Activated CD4-positive, alpha-beta T cell treated with anti-CD3 and anti-CD28 coated beads, Interleukin-2, amount 50 U/mL, for 1 hour (primary cell): ENCODE data around the gene DDX28.

Experiments used
- DNase-seq: peaks from one replicate; pipeline ENCODE4 v3.0.0-alpha.2; 2020

Gene DDX28

GRCh38 chr16:68022728-68023537 lies at the start of gene DDX28, which contains the start of gene DUS2:
Gene DDX28 (minus strand): TSS chr16:68023232. CDS start chr16:68023202, 30 bp downstream.
Gene DUS2 (plus strand): TSS chr16:68023284. CDS start chr16:68038024, 14,740 bp downstream.
- peak; percentile 96 for DNase-seq

DNA sequence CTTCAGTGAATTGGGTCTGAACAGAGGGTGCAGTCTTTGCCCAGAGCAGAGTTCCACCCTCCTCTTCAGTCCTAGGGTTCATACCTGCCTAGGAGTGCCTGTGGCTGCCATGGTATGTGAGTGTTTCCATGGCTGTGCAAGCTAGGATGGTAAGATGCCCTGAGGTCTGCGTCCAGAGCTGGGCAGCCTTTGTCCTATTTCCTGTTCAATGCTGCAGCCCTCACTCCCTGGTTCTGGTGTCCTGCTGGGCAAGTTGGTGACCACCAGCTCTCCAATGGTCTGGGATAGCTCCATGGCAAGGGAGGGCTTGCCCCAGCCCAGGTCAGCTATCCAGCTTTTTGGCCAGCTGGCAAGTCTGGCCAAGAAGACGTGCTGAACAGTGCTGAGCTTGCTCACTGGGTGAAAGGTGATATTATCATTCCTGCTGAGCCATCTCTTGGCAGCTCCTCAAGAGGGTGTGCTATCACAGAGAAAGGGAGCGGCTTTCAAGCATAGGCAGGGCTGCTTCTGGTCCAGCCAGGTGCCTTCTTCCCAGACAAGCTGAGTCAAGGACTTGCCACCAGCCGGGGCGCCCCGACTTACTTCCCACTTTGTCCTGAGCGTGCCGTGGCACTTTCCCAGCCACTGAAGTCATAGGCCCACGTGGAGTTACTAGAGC lies 49.1 kb upstream of the DDX28 start:
- no peak for DNase-seq

- no peak for DNase-seq
These were observed 48.5 kb upstream of the DDX28 start for GRCh38 chr16:68071518-68071901.

- DNase-seq = no peak
These were observed 47.9 kb upstream of the DDX28 start for GRCh38 chr16:68070806-68071517.

DNA sequence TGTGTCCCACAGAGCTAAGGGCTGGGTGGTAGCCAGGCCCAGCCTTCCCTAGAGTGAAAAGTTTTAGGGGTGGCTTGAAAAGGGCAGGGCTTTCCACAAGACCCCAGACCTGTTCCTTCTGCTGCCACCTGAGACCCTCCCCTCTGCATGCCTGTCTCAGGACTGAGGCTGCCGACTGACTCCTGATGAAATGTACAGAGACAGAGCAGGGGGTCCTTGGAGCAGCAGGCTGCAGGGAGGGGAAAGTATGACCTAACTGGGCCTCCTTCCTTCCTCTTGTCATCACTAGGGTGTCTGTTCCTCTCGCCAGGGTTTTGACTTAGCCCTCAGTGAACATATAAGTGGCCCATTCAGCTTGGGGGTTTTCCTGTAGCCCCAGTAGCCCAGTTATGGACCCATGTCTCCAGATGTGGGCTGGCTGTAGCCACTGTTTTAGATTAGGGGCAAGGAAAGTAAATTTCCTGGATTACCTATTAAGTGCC lies 47.3 kb upstream of the DDX28 start:
- DNase-seq = no peak

GRCh38 chr16:68069511-68070248 lies 46.6 kb upstream of the DDX28 start:
- DNase-seq = no peak

DNA sequence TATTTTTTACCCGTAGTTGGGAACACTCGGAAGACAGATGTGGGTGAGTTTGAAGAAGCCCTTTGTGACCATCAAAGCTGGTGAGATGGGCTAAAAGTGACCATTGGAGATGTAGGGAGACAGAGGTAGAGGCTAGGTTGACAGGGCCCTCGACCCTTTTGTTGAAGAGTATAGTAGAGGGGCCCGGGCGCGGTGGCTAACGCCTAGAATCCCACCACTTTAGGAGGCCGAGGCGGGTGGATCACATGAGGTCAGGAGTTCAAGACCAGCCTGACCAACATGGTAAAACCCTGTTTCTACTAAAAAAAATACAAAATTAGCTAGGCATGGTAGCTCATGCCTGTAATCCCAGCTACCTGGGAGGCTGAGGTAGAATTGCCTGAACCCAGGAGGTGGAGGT lies 45.9 kb upstream of the DDX28 start:
- no peak for DNase-seq

DNA sequence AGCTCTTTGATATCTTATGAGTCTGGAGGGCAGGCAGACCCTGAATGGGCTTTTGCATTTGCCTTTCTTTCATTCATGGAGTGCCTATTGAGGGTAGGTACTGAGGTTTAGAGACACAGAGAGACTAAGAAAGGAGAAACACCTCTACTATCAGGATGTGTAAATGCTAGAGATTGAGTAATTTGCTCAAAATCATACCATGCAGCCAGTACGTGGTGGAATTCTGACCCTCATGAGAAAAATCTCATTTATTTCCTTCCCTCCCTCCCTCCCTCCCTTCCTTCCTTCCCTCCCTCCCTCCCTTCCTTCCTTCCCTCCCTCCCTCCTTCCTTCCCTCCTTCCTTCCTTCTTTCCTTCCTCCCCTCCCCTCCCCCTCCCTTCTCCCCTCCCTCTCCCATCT lies 43.7 kb upstream of the DDX28 start:
- DNase-seq = no peak

DNA sequence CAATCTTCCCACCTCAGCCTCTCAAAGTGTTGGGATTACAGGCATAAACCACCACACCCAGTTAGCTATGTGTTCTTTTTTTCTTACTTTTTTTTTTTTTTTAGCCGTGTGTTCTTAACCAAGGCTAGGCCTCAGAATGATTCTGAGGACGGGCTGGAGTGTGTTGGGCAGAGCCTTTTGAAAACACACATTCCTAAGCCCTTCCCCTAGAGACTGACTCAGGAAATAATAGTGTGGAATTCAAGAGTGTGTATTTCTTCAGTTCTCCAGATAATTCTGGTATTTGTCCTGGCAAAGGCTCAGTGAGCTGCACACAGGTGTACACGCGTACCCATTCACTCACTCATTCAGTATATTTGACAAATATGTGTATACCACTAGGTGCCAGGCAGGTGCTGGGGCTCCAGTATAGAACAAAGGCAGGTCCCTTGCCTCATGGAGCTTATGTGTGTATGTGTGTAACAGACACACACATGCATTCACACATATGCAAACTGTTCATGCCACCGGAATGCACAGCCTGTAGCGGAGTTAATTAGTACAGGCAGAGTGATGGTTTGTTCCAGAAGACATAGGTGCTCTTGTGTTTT lies 42.8 kb upstream of the DDX28 start:
- no peak for DNase-seq

GRCh38 chr16:68064791-68065365 lies 41.8 kb upstream of the DDX28 start:
- DNase-seq = peak; percentile 70

DNA sequence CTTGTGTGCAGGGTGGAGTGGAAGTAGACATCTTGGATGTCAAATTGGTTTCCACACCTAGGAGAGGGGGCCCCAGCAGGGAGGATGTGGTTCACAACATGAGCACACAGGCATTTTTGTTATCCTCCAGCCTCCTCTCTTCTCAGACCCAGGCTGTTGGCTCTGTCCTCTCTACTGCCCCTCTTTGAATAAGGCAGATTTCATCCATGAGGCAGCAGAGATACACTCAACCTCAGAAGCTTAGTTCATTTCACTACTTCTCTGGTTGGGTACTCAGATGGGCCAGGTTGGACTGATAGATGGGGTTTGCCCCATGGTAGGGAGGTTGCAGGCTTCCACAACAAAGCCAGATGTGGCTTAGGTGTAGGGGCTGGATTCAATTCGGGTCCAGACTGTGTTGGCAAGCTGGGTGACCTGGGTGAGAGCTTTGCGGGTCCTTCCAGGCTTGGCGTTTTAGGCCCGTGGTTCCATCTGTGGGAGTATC lies 39.9 kb upstream of the DDX28 start:
- no peak for DNase-seq

GRCh38 chr16:68061396-68061795 lies 38.4 kb upstream of the DDX28 start:
- DNase-seq = no peak

DNA sequence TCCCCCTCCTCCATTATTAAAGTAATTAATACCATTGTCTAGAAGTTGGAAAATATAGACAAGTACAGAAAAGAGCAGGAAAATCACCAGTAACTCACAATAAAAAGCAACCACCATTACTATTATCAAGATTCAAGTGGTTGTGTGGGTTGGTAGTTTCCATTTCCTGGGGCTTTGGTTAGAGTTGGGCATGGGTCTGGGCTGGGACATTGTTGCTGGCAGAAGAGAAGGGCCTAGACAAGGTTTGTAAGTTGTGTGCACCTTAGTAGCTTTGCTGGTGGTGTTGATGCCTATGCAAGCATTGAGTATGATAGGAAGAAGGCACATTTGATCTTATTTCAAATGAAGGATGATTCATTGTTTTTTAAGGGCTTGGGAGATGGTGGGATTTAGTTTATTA lies 36.8 kb upstream of the DDX28 start:
- DNase-seq = no peak

DNA sequence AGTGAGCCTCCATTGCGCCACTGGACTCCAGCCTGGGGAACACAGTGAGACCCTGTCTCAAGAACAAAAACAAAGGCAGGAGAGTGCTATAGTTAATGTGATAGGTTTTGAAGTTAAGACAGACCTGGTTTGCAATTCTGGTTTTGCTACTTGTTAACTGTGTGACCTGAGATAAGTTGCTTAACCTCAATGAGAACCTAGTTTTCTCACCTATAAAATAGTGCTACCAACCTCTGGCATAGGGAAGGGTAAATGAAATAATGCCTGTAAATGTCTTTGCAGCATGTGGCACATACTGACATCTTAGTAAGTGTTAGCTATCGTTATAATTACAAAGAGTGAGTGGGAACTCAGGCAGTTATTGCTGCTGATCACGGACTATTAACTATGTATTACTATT lies 32.4 kb upstream of the DDX28 start:
- DNase-seq = no peak

DNA sequence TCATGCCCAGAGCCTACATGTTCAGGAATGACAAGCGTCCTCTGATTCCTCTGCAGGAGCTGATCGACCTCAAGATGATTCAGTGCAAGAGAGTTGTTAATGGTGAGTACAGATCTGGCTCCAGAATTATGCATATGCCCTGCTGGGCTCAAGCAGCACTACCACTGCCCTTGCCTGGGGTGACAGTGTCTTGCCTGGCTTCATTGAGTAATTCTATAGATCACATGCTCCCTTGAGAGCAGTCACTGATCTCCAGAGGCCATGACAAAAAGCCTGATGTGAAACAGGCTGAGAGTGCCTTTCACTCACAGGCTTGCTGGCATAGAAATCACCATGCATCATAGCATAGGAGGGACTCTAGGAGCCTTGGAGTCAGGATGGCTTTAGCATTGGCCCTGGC lies 26.4 kb upstream of the DDX28 start:
- no peak for DNase-seq

- no peak for DNase-seq
These were observed 25.0 kb upstream of the DDX28 start for GRCh38 chr16:68047987-68048386.

- no peak for DNase-seq
These were observed 23.1 kb upstream of the DDX28 start for GRCh38 chr16:68046106-68046505.

DNA sequence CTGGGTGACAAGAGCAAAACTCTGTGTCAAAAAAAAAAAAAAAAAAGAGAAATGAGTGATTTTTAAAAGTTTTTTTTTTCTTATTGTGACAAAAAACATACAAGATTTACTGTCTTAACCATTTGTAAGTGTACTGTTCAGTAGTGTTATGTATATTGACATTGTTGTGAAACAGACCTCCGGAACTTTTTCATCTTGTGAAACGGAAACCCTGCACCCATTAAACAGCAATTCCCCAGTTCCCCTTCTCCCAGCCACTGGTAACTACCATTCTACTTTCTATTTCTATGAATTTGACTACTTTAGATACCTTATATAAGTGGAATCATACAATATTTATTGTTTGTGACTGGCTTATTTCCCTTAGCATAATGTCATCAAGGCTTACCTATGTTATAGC lies 18.8 kb upstream of the DDX28 start:
- DNase-seq = no peak

GRCh38 chr16:68040506-68041288 lies 17.7 kb upstream of the DDX28 start:
- DNase-seq = peak; percentile 92

DNA sequence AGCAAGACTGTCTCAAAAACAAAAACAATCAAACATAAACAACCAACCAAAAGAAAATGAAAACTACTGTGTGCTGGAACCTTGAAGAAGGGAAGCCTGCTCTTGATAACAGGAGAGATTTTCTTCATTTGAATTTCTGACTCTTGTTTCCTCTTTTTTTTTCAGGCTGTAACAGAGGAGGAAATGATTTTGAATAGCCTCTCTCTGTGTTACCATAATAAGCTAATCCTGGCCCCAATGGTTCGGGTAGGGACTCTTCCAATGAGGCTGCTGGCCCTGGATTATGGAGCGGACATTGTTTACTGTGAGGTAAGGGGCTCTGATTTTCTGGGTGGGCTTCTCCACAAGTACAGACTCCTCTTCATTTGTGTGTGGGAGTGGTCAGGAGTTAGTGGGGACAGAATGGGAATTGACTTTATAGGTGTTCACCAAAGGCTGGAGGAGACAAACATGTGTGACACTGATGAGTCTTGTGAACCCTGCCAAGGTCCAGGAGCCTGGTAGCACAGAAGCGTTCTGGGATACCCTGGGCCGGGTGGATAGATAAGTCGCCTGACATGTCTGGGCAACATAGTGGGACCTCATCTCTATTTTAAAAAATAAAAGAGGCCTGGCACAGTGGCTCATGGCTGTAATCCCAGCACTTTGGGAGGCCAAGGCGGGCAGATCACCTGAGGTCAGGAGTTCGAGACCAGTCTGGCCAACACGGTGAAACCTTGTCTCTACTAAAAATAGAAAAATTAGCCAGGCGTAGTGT lies 15.0 kb upstream of the DDX28 start:
- DNase-seq = no peak
